ENCODE measurements around the gene ERBB4.
"Not testable (repeated sequence)": the region's sequence is repeated elsewhere in the genome, so short reads cannot be mapped to it uniquely, and the experiment has no call there.

Gene ERBB4

GRCh38 chr2:212124598-212124997 lies 414.0 kb downstream of the ERBB4 start:
- no peak for FAIRE-seq

DNA sequence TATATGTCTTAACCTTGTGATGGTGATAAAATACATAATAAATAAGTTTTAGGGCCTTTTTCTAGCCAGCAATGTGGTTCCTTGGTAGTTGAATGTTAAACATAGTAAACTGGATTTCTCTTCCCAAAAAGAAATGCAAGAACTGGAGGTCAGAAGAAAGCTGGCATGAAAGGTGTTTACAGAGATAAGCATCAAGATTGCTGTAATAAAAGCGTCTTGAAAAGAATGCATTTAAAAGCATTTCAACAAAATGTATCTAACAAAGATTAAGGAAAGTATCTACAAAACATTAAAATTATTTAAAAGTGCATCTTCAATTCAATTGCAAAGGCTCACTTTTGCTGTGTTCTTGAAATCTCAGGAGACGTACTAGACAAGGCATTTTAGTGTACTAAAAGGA lies 419.0 kb downstream of the ERBB4 start:
- FAIRE-seq, result no peak

GRCh38 chr2:212117926-212118325 lies 420.7 kb downstream of the ERBB4 start:
- FAIRE-seq, result no peak

DNA sequence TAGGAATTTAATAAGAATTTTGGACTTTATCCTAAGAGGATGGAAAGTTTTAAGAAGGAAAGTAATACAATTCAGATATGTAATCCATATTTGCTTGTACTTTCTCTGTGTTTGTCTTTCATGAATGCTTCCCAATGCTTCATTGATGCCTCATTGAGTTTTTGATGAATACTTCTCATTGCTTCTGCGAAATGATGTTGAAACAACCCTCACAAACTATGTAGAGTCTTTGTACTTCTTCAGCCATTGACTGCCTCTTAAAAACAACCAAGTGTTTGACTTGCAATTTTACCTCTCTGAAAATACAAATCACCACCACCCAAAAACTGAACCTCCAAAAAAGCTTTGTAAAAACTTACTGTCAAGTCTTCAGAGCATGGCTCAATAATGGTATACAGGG lies 424.1 kb downstream of the ERBB4 start:
- no peak for FAIRE-seq

GRCh38 chr2:212112401-212112800 lies 426.2 kb downstream of the ERBB4 start:
- no peak for FAIRE-seq

DNA sequence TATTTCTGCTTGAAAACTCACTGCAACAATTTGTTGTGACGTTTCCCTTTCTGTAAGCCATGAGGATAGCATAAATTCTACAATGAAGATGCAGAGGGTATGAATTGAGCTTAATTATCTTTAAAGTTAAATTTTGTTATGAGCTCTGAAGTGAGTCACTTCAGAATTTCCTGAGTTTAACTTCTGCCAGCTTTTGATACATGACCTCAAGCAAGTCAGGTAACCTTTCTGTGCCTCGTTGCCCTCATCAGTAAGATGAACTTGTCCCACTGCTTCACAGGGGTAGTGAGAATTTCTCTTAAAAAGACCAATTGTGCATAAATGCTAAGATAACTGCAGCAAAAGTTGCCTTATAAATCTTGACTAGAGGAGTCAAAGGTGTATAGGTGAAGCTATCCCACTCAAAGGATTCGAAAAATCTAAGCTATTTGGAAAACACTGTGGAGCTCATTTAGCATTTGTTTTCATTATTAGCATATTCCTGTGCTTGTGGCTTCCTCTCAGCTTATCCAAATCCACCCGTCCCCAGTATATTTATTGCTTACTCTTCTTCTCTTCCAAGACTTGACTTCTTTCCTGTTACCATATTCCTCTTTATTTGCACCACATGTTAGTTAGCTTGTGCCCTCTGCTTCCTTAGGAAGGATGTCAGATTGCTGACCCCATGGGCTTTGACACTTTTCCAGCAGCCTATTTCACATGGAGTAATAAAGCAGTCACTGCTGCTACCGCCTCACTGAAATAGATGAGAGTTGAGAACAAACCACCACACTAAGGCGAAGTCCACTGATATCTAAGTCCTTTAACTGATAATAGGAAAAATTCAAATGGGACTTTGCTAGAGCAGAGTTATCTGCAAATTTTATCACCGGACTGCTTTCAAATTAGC lies 428.6 kb downstream of the ERBB4 start:
- FAIRE-seq, result no peak

GRCh38 chr2:212109217-212109616 lies 429.4 kb downstream of the ERBB4 start:
- no peak for FAIRE-seq

- FAIRE-seq, result no peak
Observed at GRCh38 chr2:212107989-212108388, 430.6 kb downstream of the ERBB4 start.

- FAIRE-seq, result no peak
Observed at GRCh38 chr2:212107014-212107413, 431.6 kb downstream of the ERBB4 start.

GRCh38 chr2:212106536-212106935 lies 432.1 kb downstream of the ERBB4 start:
- not testable (repeated sequence) for FAIRE-seq

DNA sequence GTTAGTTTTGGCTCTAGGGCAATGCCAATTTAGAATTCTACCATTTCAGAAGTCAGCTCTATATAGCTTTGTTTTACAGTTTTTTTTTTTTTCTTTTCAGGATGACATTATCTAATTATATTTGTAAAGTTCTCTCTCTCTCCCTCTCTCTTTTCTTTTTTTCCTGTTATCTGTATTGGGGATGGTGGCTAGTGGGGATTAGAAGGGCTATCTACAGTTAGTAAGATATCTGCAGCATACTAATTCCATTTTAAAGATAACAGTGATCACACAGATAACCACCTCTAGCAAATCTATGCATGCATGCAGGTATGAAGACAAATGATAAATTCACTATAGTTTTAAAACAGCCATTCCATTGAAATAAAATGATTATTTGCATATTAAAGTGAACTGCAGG lies 438.9 kb downstream of the ERBB4 start:
- no peak for FAIRE-seq

- FAIRE-seq, result no peak
Observed at GRCh38 chr2:212098966-212099365, 439.6 kb downstream of the ERBB4 start.

DNA sequence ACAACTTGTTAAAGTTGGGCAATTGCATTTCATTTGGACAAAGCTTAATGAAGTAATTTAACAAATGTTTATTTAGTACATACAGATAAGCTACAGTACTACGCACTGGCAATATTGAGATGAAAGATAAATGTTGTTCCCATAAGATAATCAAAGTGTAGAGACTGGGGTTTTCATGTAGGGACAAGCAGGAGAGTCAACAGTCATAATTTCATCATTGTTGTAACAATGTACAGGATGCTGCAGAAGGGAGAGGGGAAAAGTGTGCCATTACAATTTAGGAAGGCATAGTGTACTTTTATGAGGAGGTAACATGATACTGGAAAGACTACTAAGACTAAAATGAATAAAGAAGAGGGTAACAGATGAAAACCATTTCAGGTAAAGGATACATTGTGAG lies 441.6 kb downstream of the ERBB4 start:
- no peak for FAIRE-seq

- no peak for FAIRE-seq
Observed at GRCh38 chr2:212089873-212090272, 448.7 kb downstream of the ERBB4 start.

GRCh38 chr2:212088353-212088752 lies 450.2 kb downstream of the ERBB4 start:
- no peak for FAIRE-seq

DNA sequence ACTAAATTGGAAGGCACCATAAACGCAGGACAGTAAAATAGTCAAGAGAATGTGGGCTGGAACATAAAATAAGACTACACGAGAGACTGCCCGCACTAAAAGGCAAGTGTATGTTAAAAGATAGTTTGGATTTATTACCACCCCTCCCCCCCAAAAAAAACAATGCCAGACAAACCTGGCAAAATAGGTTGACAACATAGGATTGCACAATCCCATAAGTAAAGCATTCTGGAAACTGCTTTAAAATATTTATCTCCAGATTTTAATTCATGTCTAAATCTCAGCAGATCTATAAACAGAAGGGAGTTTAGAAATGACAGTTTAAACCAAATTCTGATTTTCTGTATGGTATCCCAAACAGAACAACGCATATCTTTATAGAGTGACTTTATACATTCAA lies 455.1 kb downstream of the ERBB4 start:
- FAIRE-seq, result no peak

GRCh38 chr2:212078103-212078502 lies 460.5 kb downstream of the ERBB4 start:
- peak; percentile 81 for FAIRE-seq

DNA sequence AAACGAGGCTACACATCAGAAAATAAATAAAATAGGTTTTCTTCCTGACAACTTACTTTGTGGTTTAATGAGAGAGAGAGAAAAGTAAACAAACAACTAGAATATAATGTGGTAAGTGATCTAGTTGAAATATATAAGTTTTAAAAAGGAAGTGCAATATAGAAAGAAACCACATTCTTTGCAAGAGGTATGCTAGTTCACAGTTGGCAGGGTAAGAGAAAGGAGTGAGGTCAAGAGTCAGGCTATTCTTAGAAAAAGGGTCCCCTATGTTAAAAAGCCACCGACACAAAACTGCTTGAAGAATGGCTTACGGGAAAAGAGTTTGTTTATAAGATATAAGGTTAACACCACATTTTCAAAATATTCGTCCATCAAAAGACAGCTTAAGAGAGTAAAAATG lies 462.1 kb downstream of the ERBB4 start:
- FAIRE-seq, result no peak

GRCh38 chr2:212073360-212073759 lies 465.2 kb downstream of the ERBB4 start:
- no peak for FAIRE-seq

DNA sequence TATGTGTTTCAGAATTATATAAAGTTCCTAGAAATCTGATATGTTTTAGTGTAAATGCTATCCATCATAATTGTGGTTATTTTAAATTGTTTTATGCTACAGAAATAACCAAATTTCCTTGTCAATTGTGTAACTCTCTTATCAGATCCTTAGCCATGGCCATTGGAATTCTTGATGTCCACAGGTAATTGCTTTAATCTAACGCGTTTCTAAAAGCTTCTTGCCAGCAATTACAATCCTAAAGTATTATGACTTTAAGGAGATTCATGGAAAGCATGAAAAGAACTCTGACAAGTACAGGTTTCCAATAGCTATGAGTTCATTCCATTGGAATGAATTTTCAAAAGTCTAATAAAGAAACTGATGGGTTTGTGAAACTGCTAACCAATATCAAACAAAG lies 472.1 kb downstream of the ERBB4 start:
- no peak for FAIRE-seq

DNA sequence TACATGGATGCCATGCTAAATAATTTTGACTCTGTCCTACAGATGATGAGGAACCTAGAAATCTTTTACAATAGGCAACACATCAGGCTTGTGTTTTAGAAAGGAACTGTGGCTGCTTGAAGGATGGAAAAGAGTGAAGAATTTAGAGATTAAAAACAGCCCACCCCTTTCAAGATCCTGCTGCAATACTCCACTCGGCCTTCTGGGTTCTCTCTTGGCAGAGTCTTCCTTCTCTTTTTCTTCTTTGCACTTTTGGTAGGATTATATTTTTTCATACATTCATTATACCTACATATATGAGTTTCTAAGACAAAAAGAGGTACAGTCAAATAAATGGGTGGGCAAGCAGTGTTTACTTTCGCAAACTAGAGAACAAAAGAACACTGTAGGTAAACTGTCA lies 474.3 kb downstream of the ERBB4 start:
- no peak for FAIRE-seq

- FAIRE-seq, result no peak
Observed at GRCh38 chr2:212052412-212053159, 486.0 kb downstream of the ERBB4 start.

- no peak for FAIRE-seq
Observed at GRCh38 chr2:212050871-212051270, 487.7 kb downstream of the ERBB4 start.

DNA sequence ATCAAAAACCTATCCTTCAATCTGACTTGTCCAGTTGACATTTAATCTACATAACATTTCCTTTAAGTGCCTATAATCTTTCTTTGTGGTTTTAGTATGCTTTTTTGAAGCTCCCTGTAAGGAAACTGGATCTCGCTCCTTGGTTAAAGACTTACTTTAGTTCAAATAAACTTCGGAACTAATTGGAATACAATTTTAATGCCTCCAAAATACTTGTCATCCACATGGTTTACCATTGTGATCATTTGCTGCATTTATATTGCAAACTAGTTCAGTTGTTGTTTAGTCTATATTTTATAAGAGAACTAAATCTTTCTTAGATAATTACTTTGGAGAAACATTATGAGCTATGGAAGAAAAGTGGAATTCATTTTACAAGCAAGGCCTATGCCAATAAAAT lies 496.0 kb downstream of the ERBB4 start:
- FAIRE-seq, result no peak
